RWPE2 (cell line): ENCODE data around the gene KCNN3.

Source experiments
- ATAC-seq: fragments of 200-7000 bp; cut with Tn5 transposase; 3 replicates; pipeline ENCODE4 v1.9.1; 2021; ENCODE audit warnings: low read depth
- DNase-seq: peaks from one replicate; pipeline ENCODE4 v3.0.0-alpha.2; 2020; ENCODE audit warnings: low spot score
- H3K27ac ChIP-seq: fragments of 450-650 bp; 2 replicates; pipeline ENCODE4 v1.5.1; 2017; ENCODE audit warnings: mild to moderate bottlenecking; ENCODE audit not compliant: poor library complexity, severe bottlenecking
- H3K27me3 ChIP-seq: fragments of 250-450 bp; sonication (Bioruptor Pico); 2 replicates; pipeline ENCODE4 v1.5.1; 2021; ENCODE audit warnings: mild to moderate bottlenecking, moderate library complexity; ENCODE audit not compliant: insufficient read depth, poor library complexity, severe bottlenecking
- H3K36me3 ChIP-seq: fragments of 250-450 bp; sonication (Bioruptor Pico); 2 replicates; pipeline ENCODE4 v1.5.1; 2020; ENCODE audit warnings: low read depth, mild to moderate bottlenecking, moderate library complexity
- H3K4me1 ChIP-seq: fragments of 250-450 bp; sonication (Bioruptor Pico); 2 replicates; pipeline ENCODE4 v1.5.1; 2021; ENCODE audit warnings: mild to moderate bottlenecking, moderate library complexity; ENCODE audit not compliant: insufficient read depth, poor library complexity, severe bottlenecking
- H3K4me3 ChIP-seq: fragments of 250-450 bp; sonication (Bioruptor Pico); 2 replicates; pipeline ENCODE4 v1.5.1; 2021; ENCODE audit warnings: mild to moderate bottlenecking, moderate library complexity; ENCODE audit not compliant: severe bottlenecking
- H3K9me3 ChIP-seq: fragments of 250-450 bp; sonication (Bioruptor Pico); 2 replicates; pipeline ENCODE4 v1.5.1; 2021; ENCODE audit warnings: mild to moderate bottlenecking, moderate library complexity; ENCODE audit not compliant: severe bottlenecking
- CTCF ChIP-seq: fragments of 450-650 bp; IDR thresholded peaks from one replicate; pipeline ENCODE4 v1.5.1; 2017; ENCODE audit warnings: mild to moderate bottlenecking, moderate library complexity; ENCODE audit not compliant: poor library complexity, severe bottlenecking

Gene KCNN3

GRCh38 chr1:154851392-154852177 lies 18.5 kb downstream of the KCNN3 start:
- H3K27ac ChIP-seq, result no peak overlapping the region
- DNase-seq (no peak), ATAC-seq (no peak)
- H3K27me3 ChIP-seq, result no peaks in the 10 kb centered on the region
- no peak overlapping the region for H3K4me3 ChIP-seq
- H3K4me1 ChIP-seq, result no peaks in the 10 kb centered on the region
- no peaks in the 10 kb centered on the region for H3K9me3 ChIP-seq
- no peak for TF ChIP-seq CTCF
- H3K36me3 ChIP-seq, result no peaks in the 10 kb centered on the region

GRCh38 chr1:154849645-154850131 lies 20.4 kb downstream of the KCNN3 start:
- no peak for ATAC-seq
- H3K4me3 ChIP-seq, result no peak overlapping the region
- H3K27ac ChIP-seq, result no peak overlapping the region
- no peaks in the 10 kb centered on the region for H3K27me3 ChIP-seq
- no peak for DNase-seq
- no peaks in the 10 kb centered on the region for H3K4me1 ChIP-seq
- H3K9me3 ChIP-seq, result no peaks in the 10 kb centered on the region
- no peaks in the 10 kb centered on the region for H3K36me3 ChIP-seq
- TF ChIP-seq CTCF, result no peak

- no peaks in the 10 kb centered on the region for H3K27me3 ChIP-seq
- H3K36me3 ChIP-seq, result no peaks in the 10 kb centered on the region
- H3K27ac ChIP-seq, result no peak overlapping the region
- DNase-seq (no peak), ATAC-seq (no peak)
- H3K4me1 ChIP-seq, result no peaks in the 10 kb centered on the region
- no peak overlapping the region for H3K4me3 ChIP-seq
- TF ChIP-seq CTCF, result no peak
- H3K9me3 ChIP-seq, result no peaks in the 10 kb centered on the region
Observed at GRCh38 chr1:154848983-154849382, 21.1 kb downstream of the KCNN3 start.

GRCh38 chr1:154847891-154848290 lies 22.2 kb downstream of the KCNN3 start:
- H3K9me3 ChIP-seq, result no peaks in the 10 kb centered on the region
- H3K27ac ChIP-seq, result no peak overlapping the region
- H3K4me3 ChIP-seq, result no peak overlapping the region
- TF ChIP-seq CTCF, result no peak
- no peaks in the 10 kb centered on the region for H3K4me1 ChIP-seq
- no peaks in the 10 kb centered on the region for H3K27me3 ChIP-seq
- no peaks in the 10 kb centered on the region for H3K36me3 ChIP-seq
- DNase-seq (no peak), ATAC-seq (no peak)
